KOPT-K1 (cell line): ENCODE results near the gene EPS8L3.
"Not testable (repeated sequence)": the region's sequence is repeated elsewhere in the genome, so short reads cannot be mapped to it uniquely, and the experiment has no call there.

Experiments
- H3K27ac ChIP-seq: fragments of 200-600 bp; sonication (generic); 2 replicates; pipeline ENCODE4 v1.5.1; 2016; ENCODE audit warnings: antibody characterized with exemption, mild to moderate bottlenecking, low read depth, low read length; ENCODE audit not compliant: poor library complexity, severe bottlenecking
- H3K36me3 ChIP-seq: fragments of 200-600 bp; sonication (generic); 2 replicates; pipeline ENCODE4 v1.5.1; 2017; ENCODE audit warnings: antibody characterized with exemption, mild to moderate bottlenecking, low read length, moderate library complexity; ENCODE audit not compliant: insufficient read depth
- H3K9me3 ChIP-seq: fragments of 200-600 bp; sonication (generic); 2 replicates; pipeline ENCODE4 v1.5.1; 2017; ENCODE audit warnings: antibody characterized with exemption, low read length, mild to moderate bottlenecking; ENCODE audit not compliant: insufficient read depth, poor library complexity, severe bottlenecking

The EPS8L3 gene

GRCh38 chr1:109765896-109766615 is 2.3 kb upstream of the EPS8L3 start:
- Histone ChIP-seq H3K36me3 (no peaks in the 10 kb centered on the region), H3K27ac (no peak overlapping the region), H3K9me3 (no peaks in the 10 kb centered on the region)

GRCh38 chr1:109765483-109765815 is 1.7 kb upstream of the EPS8L3 start:
- Histone ChIP-seq H3K9me3 (no peaks in the 10 kb centered on the region), H3K27ac (no peak overlapping the region), H3K36me3 (no peaks in the 10 kb centered on the region)

- no peaks in the 10 kb centered on the region for H3K36me3 ChIP-seq
- no peaks in the 10 kb centered on the region for H3K9me3 ChIP-seq
- no peak overlapping the region for H3K27ac ChIP-seq
Measured at GRCh38 chr1:109764561-109765482, 1.1 kb upstream of the EPS8L3 start.

DNA sequence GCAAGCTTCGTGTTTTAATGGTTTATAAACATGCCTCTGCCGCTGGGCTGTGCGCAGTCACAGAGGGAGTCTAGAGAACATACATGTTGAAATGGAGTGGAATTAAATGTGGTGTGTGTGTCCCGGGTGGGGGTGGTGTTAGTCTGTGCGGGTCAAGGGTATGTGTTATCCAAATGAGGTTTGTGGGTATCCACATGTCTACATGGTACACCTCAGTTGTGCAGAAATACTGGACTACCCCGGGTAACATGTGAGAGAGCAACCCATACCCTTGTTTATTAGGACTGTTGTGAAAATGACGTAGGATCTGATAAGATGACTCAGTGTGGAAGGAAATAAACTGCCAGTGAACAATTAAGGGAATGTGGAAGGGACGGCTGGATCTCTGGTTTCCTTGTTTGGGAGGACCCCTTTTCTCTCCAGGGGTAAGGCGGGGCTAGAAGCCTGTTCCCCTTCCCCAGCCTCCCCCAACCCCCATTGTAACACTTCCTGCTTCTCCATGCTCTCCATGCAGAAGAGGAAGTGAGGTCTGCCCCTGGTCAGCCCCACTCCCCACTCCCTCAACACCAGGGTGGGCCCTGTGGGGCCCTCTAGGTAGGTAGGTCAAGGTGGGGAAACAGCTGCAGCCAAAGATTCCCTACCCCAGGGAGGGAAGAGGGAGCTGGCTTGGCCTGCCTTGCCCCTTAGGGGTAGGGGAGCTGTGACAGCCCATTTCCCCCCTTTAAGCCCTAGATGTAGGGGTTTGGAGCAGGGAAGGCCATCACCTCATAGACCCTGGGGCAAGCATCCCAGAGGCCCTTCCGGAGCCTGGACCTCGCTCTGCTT is 690 bp downstream of the EPS8L3 start:
- no peaks in the 10 kb centered on the region for H3K9me3 ChIP-seq
- H3K27ac ChIP-seq: no peak overlapping the region

GRCh38 chr1:109762039-109762585 is 1.6 kb downstream of the EPS8L3 start:
- Histone ChIP-seq H3K9me3 (no peaks in the 10 kb centered on the region), H3K27ac (no peak overlapping the region), H3K36me3 (no peaks in the 10 kb centered on the region)

More for the DNA sequence above, 690 bp downstream of the EPS8L3 start:
- no peaks in the 10 kb centered on the region for H3K36me3 ChIP-seq

- H3K36me3 ChIP-seq: no peaks in the 10 kb centered on the region
- H3K9me3 ChIP-seq: no peaks in the 10 kb centered on the region
- H3K27ac ChIP-seq: no peak overlapping the region
Measured at GRCh38 chr1:109761227-109762038, 2.3 kb downstream of the EPS8L3 start.

DNA sequence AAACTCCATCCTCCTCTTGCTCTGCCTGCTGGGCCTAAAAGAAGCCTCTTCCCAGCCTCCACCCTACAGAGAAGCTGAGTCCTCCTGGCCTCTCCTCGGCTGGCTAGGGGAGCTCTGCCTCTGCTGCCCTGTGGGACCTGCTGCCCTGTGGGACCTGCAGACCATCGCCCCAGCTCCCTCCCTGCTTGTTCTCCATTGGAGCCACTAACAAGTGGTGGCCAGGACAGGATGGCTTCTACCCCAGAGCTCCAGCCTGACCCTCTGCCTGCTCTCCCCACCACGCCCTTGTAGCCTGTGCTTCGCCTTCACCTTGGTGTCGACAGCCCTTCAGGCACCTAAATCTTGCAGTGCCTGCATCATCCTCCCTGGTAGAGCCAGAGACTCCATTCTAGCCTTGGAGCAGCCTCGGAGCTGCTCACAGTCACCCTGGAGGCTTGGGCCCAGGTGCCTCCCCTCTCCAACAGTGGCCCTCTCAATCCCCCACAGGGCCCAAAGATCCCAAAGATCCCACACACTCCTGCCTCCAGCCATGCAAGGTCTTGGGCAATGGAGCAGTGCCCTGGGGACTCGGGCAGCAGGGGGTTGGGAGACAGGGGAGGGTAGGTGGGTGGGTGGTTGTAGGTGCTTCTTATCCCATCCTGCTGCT is 3.0 kb downstream of the EPS8L3 start:
- H3K9me3 ChIP-seq: no peaks in the 10 kb centered on the region
- no peaks in the 10 kb centered on the region for H3K36me3 ChIP-seq
- H3K27ac ChIP-seq: no peak overlapping the region

GRCh38 chr1:109759513-109760334 is 4.0 kb downstream of the EPS8L3 start:
- Histone ChIP-seq H3K9me3 (no peaks in the 10 kb centered on the region), H3K36me3 (no peaks in the 10 kb centered on the region), H3K27ac (no peak overlapping the region)

DNA sequence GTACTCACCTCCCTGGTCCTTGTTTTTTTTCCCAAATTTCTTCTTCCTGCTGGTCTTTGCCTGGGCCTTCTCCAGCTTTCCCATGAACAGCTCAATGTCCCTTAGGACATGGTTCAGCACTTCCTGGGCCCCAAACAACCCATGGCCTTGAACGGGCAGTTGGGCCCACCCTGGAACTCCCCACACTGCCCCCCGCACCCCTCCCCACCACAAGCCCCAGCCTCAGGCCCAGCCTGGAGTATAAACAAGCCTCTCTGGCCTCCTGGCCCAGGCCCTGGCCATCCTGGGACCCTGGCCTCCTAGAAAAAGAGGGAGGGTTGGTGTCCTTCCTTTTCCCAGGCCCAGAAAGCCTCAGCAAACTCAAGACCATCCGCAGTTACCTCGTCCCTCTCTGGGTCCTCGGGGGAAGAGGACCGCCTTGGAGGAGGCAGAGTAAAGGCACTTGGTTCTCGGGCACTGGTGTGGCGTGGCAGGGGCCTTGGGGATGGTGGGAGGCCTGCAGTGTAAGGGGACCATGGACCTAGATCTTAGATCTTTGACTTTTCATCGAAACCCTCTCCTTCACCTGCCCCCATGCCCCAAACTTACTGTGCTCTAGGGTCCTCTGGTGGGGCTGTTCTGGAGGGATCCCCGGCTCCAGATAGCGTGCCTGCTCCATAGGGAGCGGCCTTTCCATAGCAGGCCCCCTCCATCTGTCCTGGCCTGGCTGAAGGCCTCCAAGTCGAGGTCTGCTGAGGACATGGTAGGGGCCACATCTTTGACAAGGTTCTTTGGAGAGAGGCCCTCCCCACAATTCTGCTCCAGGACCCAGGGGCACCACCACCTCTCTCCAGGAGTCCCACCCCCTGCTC is 5.6 kb downstream of the EPS8L3 start:
- no peak overlapping the region for H3K27ac ChIP-seq
- no peaks in the 10 kb centered on the region for H3K36me3 ChIP-seq
- no peaks in the 10 kb centered on the region for H3K9me3 ChIP-seq

- H3K36me3 ChIP-seq: no peaks in the 10 kb centered on the region
- no peak overlapping the region for H3K27ac ChIP-seq
- no peaks in the 10 kb centered on the region for H3K9me3 ChIP-seq
Measured at GRCh38 chr1:109756848-109757521, 6.7 kb downstream of the EPS8L3 start.

- not testable (repeated sequence) for H3K36me3 ChIP-seq, H3K27ac ChIP-seq, H3K9me3 ChIP-seq
Measured at GRCh38 chr1:109756325-109756724, 7.4 kb downstream of the EPS8L3 start.

- no peak overlapping the region for H3K27ac ChIP-seq
- H3K9me3 ChIP-seq: no peaks in the 10 kb centered on the region
- no peaks in the 10 kb centered on the region for H3K36me3 ChIP-seq
Measured at GRCh38 chr1:109754738-109755137, 9.0 kb downstream of the EPS8L3 start.
